ENCODE data around the gene MPND. TPM values are rescaled to one million over a fixed set of nuclear protein-coding genes. Genes with fewer than 3 reads are reported as not detected.

Gene MPND
- polyA plus RNA-seq, 1 of the 3 experiments (the other 2 are of a cell fraction) = 21.3 TPM

DNA sequence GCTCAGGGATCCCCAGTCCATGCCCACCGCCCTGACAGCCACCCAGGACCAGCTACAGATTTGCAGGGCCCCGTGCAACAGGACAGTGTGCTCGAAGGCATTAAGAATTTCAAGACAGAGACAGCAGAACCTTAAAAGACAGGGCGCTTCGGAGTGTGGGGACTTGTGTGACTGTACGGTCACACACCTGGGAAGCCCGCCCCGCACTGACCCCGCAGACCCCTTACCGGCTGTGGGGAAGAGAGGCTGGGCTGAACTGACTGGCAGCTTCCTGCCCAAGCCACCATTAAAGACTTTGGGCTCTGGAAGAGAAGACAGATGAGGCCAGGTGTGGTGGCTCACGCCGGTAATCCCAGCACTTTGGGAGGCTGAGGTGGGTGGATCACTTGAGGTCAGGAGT is 19.1 kb upstream of the MPND start (continued):
- TF ChIP-seq, protein P1, sequence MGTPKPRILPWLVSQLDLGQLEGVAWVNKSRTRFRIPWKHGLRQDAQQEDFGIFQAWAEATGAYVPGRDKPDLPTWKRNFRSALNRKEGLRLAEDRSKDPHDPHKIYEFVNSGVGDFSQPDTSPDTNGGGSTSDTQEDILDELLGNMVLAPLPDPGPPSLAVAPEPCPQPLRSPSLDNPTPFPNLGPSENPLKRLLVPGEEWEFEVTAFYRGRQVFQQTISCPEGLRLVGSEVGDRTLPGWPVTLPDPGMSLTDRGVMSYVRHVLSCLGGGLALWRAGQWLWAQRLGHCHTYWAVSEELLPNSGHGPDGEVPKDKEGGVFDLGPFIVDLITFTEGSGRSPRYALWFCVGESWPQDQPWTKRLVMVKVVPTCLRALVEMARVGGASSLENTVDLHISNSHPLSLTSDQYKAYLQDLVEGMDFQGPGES (IDR thresholded peaks at IDR 0.05; ENCODE audit: low read depth, low read length) = no peak
- TF ChIP-seq, protein P2, sequence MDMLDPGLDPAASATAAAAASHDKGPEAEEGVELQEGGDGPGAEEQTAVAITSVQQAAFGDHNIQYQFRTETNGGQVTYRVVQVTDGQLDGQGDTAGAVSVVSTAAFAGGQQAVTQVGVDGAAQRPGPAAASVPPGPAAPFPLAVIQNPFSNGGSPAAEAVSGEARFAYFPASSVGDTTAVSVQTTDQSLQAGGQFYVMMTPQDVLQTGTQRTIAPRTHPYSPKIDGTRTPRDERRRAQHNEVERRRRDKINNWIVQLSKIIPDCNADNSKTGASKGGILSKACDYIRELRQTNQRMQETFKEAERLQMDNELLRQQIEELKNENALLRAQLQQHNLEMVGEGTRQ (IDR thresholded peaks at IDR 0.05; ENCODE audit: borderline replicate concordance, low read depth, low read length) = no peak
- TF ChIP-seq FOXM1 (IDR thresholded peaks at IDR 0.05; ENCODE audit: low read depth) (no peak), SMC3 (IDR thresholded peaks at IDR 0.05; ENCODE audit: low read depth, low read length) (no peak), POLR2AphosphoS5 (IDR thresholded peaks at IDR 0.05; ENCODE audit: low read depth, low read length) (no peak)

DNA sequence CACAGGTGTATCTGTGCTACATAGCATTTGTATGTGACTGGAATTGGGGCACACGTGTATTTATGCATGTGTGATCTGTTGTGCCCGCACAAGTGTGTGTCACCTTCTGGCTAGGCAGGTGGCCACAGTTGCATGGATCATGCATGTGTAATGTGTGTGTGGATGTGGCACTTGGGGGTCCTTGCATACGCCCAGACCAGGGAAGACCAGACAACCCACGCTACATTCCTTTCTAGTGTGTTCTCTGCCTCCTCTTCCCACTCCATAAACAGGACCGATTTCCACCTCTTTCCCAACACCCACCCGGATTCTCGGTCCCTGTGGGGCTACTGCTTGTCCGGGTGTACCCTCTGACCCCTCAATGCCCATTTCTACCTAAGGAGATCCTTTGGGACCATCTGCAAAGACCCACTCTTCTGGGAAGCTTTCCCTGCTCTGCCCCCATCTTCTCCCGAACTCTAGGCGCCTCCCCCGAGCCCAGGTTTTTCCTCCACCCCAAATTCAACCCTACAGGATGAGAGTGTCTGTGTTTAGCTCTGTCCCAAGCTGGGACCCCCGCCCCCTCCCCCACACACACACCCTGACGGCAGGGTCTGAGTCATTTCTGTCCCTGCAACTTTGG is 17.0 kb upstream of the MPND start:
- Histone ChIP-seq H3K4me2 (peak overlapping the region; percentile 81), H4K20me1 (ENCODE audit: insufficient read depth) (no peaks in the 10 kb centered on the region), H3K36me3 (replicated peaks in 1 of 2; ENCODE audit: control insufficient read depth in 1 of 2, insufficient read depth in 2 of 2, low read length in 1 of 2) (no peaks in the 10 kb centered on the region), H3K27me3 (ENCODE audit: insufficient read depth) (no peaks in the 10 kb centered on the region), H2AFZ (ENCODE audit: low read depth) (peak overlapping the region; percentile 91; the same call in 1 of the 2 replicates), H3F3A (replicated peaks; ENCODE audit: insufficient read depth) (peaks cover 6% of the 10 kb centered on the region), H3K9me3 (no peaks in the 10 kb centered on the region), H3K79me2 (ENCODE audit: insufficient read depth) (peaks cover 7% of the 10 kb centered on the region; the same call in 1 of the 2 replicates), H3K27ac (ENCODE audit: low read depth in 2 of 2, low read length in 1 of 2) (no peak overlapping the region), H3K4me1 (ENCODE audit: control insufficient read depth in 1 of 2, insufficient read depth in 2 of 2, low read depth in 1 of 2, low read length in 1 of 2) (peaks cover 0 to 16% of the 10 kb centered on the region in 2 experiments; a peak in 2 of 4 replicates), H3K9ac (no peak overlapping the region), H3K4me3 (ENCODE audit: low read depth in 2 of 2, low read length in 1 of 2) (peak overlapping the region; percentile 54 to 83; a peak in 3 of 4 replicates), H3K9me2 (no peaks in the 10 kb centered on the region)
- POLR2A ChIA-PET = no interaction called here
- TF ChIP-seq EP300 (IDR thresholded peaks at IDR 0.05; ENCODE audit: borderline replicate concordance in 1 of 2, low read depth in 1 of 2, low read length in 1 of 2) (no peak), GATA2 (CRISPR knock-in tag; IDR thresholded peaks at IDR 0.05) (no peak), TEAD4 (IDR thresholded peaks at IDR 0.05; ENCODE audit: borderline replicate concordance, insufficient read depth) (no peak)
- WGBS (ENCODE audit: low lambda C conversion rate) = 60% methylated on average over 13 of the region's 13 CpGs
- CTCF ChIA-PET = interaction anchor here (1.2 kb wide), 1 partner anchor 26 kb away, joined by 4 read pairs; no protein-coding TSS in a partner anchor
- DNase-seq = peak; percentile 10

DNA sequence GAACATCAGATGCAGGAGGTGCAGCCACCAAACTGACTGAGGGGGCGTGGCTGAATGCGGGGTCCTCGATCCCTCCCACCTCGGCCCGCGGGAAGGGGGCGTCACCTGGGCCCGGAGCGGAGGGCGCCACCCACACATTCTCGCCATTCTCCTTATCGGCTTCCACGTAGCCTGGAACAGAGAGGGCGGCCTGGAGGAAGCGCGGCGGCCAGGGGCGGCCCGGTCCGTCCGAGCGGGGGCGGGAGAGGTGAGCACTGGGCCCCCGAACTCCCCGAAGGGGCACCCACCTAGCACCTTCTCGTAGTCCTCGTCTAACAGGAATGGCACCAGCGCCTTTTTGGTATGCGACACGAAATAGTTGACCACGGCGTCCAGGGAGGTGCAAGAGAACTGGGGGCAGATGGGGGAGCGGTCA is 16.5 kb upstream of the MPND start:
- no peak for TF ChIP-seq FOXJ3 (CRISPR knock-in tag; IDR thresholded peaks at IDR 0.05)
- TF ChIP-seq, protein P3, sequence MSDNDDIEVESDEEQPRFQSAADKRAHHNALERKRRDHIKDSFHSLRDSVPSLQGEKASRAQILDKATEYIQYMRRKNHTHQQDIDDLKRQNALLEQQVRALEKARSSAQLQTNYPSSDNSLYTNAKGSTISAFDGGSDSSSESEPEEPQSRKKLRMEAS (IDR thresholded peaks at IDR 0.05; ENCODE audit: low read depth) = no peak
- TF ChIP-seq NFIC (IDR thresholded peaks at IDR 0.05; ENCODE audit: borderline replicate concordance) = no peak
- no peak for TF ChIP-seq GATA2 (CRISPR knock-in tag; IDR thresholded peaks at IDR 0.05)
- TF ChIP-seq, protein P2 (IDR thresholded peaks at IDR 0.05; ENCODE audit: borderline replicate concordance, low read depth, low read length) = no peak
- Histone ChIP-seq H3K4me2 (peak overlapping the region; percentile 81), H3F3A (replicated peaks; ENCODE audit: insufficient read depth) (peaks cover 6% of the 10 kb centered on the region), H3K36me3 (replicated peaks in 1 of 2; ENCODE audit: control insufficient read depth in 1 of 2, insufficient read depth in 2 of 2, low read length in 1 of 2) (no peaks in the 10 kb centered on the region), H4K20me1 (ENCODE audit: insufficient read depth) (no peaks in the 10 kb centered on the region), H3K4me3 (ENCODE audit: low read depth in 2 of 2, low read length in 1 of 2) (peak overlapping the region; percentile 54 to 83), H2AFZ (ENCODE audit: low read depth) (peak overlapping the region; percentile 91), H3K9me3 (no peaks in the 10 kb centered on the region), H3K4me1 (ENCODE audit: control insufficient read depth in 1 of 2, insufficient read depth in 2 of 2, low read depth in 1 of 2, low read length in 1 of 2) (peaks cover 0 to 16% of the 10 kb centered on the region in 2 experiments; a peak in 2 of 4 replicates), H3K27me3 (ENCODE audit: insufficient read depth) (no peaks in the 10 kb centered on the region), H3K9ac (no peak overlapping the region), H3K79me2 (ENCODE audit: insufficient read depth) (peaks cover 7% of the 10 kb centered on the region; the same call in 1 of the 2 replicates), H3K27ac (ENCODE audit: low read depth in 2 of 2, low read length in 1 of 2) (peak overlapping the region in 1 of 2 experiments; percentile 67; a peak in 1 of 4 replicates), H3K9me2 (no peaks in the 10 kb centered on the region)
- peak; percentile 75 for DNase-seq
- WGBS (ENCODE audit: low lambda C conversion rate) = 16% methylated on average over 14 of the region's 33 CpGs
- POLR2A ChIA-PET = no interaction called here
- CTCF ChIA-PET = interaction anchor here (1.2 kb wide), 1 partner anchor 26 kb away, joined by 4 read pairs; no protein-coding TSS in a partner anchor
